PC-3 (cell line): ENCODE measurements around the gene C19orf53. TPM values are rescaled to one million over a fixed set of nuclear protein-coding genes. Genes with fewer than 3 reads are reported as not detected.

ENCODE experiments used
- ATAC-seq: fragments of 200-7000 bp; cut with Tn5 transposase; 2 replicates; pipeline ENCODE4 v1.9.1; 2020; ENCODE audit warnings: mild to moderate bottlenecking, moderate library complexity
- BruUV-seq: library from RNA; stranded (reverse); fragments of 400-500 nt; replicated peaks from 2 replicates; lab custom pipeline; 2021; lab: Mats Ljungman, UMichigan
- CTCF ChIA-PET: fragments of 300-600 bp; sonication (Branson Sonifier 250); formaldehyde crosslinking; loops from one replicate; lab custom pipeline; 2022; ENCODE audit warnings: antibody characterized with exemption; lab: Charles Lee
- POLR2A ChIA-PET: fragments of 300-600 bp; sonication (Branson Sonifier 250); formaldehyde crosslinking; loops from one replicate; lab custom pipeline; 2022; ENCODE audit warnings: antibody characterized with exemption; ENCODE audit not compliant: unreplicated experiment; lab: Charles Lee
- DNase-seq: peaks from one replicate; pipeline ENCODE4 v3.0.0-alpha.2; 2015
- H2AFZ ChIP-seq: fragments of 300-600 bp; sonication (generic); 2 replicates; pipeline ENCODE4 v1.6.0; 2016; ENCODE audit warnings: antibody characterized with exemption, low read length
- H3F3A ChIP-seq: fragments of 300-600 bp; sonication (generic); one replicate; pipeline ENCODE4 v1.6.0; 2017; ENCODE audit warnings: antibody characterized with exemption, low read length, control low read depth, mild to moderate bottlenecking; ENCODE audit not compliant: unreplicated experiment
- H3K27ac ChIP-seq: fragments of 300-600 bp; sonication (generic); 2 replicates; pipeline ENCODE4 v1.5.1; 2016; ENCODE audit warnings: mild to moderate bottlenecking, low read length
- H3K27me3 ChIP-seq: fragments of 300-600 bp; sonication (generic); 2 replicates; pipeline ENCODE4 v1.6.1; 2016; ENCODE audit warnings: low read length, mixed read lengths
- H3K36me3 ChIP-seq: fragments of 300-600 bp; sonication (generic); 2 replicates; pipeline ENCODE4 v1.6.1; 2016; ENCODE audit warnings: low read depth, mixed run types, low read length, mixed read lengths
- H3K4me1 ChIP-seq: fragments of 300-600 bp; sonication (generic); 2 replicates; pipeline ENCODE4 v1.5.1; 2016; ENCODE audit warnings: low read length; ENCODE audit not compliant: insufficient read depth
- H3K4me2 ChIP-seq: fragments of 300-600 bp; sonication (generic); 2 replicates; pipeline ENCODE4 v1.6.0; 2016; ENCODE audit warnings: low read length
- H3K4me3 ChIP-seq: fragments of 300-600 bp; sonication (generic); 2 replicates; pipeline ENCODE4 v1.5.1; 2016; ENCODE audit warnings: mild to moderate bottlenecking, low read length, mixed read lengths
- H3K79me2 ChIP-seq: fragments of 300-600 bp; sonication (generic); 2 replicates; pipeline ENCODE4 v1.6.1; 2017; ENCODE audit warnings: low read length, mixed read lengths
- H3K9ac ChIP-seq: fragments of 300-600 bp; sonication (generic); 2 replicates; pipeline ENCODE4 v1.6.0; 2016; ENCODE audit warnings: mild to moderate bottlenecking, low read length
- H3K9me2 ChIP-seq: fragments of 300-600 bp; sonication (generic); replicated peaks from 2 replicates; pipeline ENCODE4 v1.6.1; 2016; ENCODE audit warnings: mixed run types, low read length, mixed read lengths
- H3K9me3 ChIP-seq: fragments of 300-600 bp; sonication (generic); 2 replicates; pipeline ENCODE4 v1.6.1; 2016; ENCODE audit warnings: low read length, mixed read lengths
- H4K20me1 ChIP-seq: fragments of 300-600 bp; sonication (generic); 2 replicates; pipeline ENCODE4 v1.6.1; 2016; ENCODE audit warnings: low read length, mixed read lengths
- CTCF ChIP-seq: fragments of 300-600 bp; sonication (generic); conservative IDR thresholded peaks from 2 replicates; pipeline ENCODE4 v1.5.1; 2017; ENCODE audit warnings: antibody characterized with exemption, low read depth, mild to moderate bottlenecking, low read length
- EZH2 ChIP-seq: fragments of 300-600 bp; sonication (generic); IDR thresholded peaks from one replicate; pipeline ENCODE4 v1.6.1; 2017; ENCODE audit warnings: antibody characterized with exemption, mild to moderate bottlenecking, low read length; ENCODE audit not compliant: unreplicated experiment
- EZH2phosphoT487 ChIP-seq: fragments of 300-600 bp; sonication (generic); IDR thresholded peaks from 2 replicates; pipeline ENCODE4 v1.6.1; 2018; ENCODE audit warnings: mild to moderate bottlenecking, antibody characterized with exemption, low read length, borderline replicate concordance
- intact Hi-C: fragments of 100-400 bp; cut with micrococcal nuclease; formaldehyde crosslinking; loops from 2 replicates; pipeline ENCODE4 v1.9.0; 2023
- total RNA-seq: library from RNA; depleted of rRNA; stranded (reverse); fragments of >200 nt; gene quantifications from 2 replicates; pipeline ENCODE4 v1.2.3, GENCODE V29; 2014; rRNA removed

Gene C19orf53
- total RNA-seq, 1 experiment from 2014 or later = 341 TPM

GRCh38 chr19:13827656-13828055 is 53.4 kb downstream of the C19orf53 start:
- ATAC-seq = no peak
- Histone ChIP-seq H3K79me2 (no peaks in the 10 kb centered on the region), H3F3A (no peaks in the 10 kb centered on the region), H3K36me3 (no peaks in the 10 kb centered on the region; the same call in 1 of the 2 replicates), H3K4me1 (no peaks in the 10 kb centered on the region), H3K9me3 (no peaks in the 10 kb centered on the region), H4K20me1 (no peaks in the 10 kb centered on the region), H3K4me3 (no peak overlapping the region), H3K9me2 (no peaks in the 10 kb centered on the region), H3K9ac (no peak overlapping the region), H3K4me2 (no peak overlapping the region), H3K27me3 (no peaks in the 10 kb centered on the region), H3K27ac (no peak overlapping the region), H2AFZ (no peak overlapping the region)
- DNase-seq = no peak
- ChIA-PET POLR2A (interaction anchor here (0.6 to 0.7 kb wide), 2 partner anchors 11 to 20 kb away, joined by 3 to 13 read pairs; no protein-coding TSS in a partner anchor), CTCF (interaction anchor here (0.5 to 0.9 kb wide), 2 partner anchors 34 kb away, joined by 4 to 7 read pairs; no protein-coding TSS in a partner anchor)
- TF ChIP-seq CTCF = no peak
- TF ChIP-seq EZH2phosphoT487 = no peak
- TF ChIP-seq EZH2 = no peak
- no TSS peak for BruUV-seq
- intact Hi-C loops = loop anchor here (5.0 kb wide), 1 partner anchor 35 kb away; no protein-coding TSS in a partner anchor

Other genes starting within 250 kb of the C19orf53 start
- 85.2 and 140 TPM in 2 replicates for gene MRI1, start 9.9 kb upstream of the C19orf53 start, total RNA-seq
- 8.0 and 11.4 TPM in 2 replicates for gene ZSWIM4, start 21.0 kb downstream of the C19orf53 start, total RNA-seq
- gene NANOS3, start 102.7 kb downstream of the C19orf53 start, total RNA-seq = 1.7 TPM in 1 of 2 replicates, not detected in the other
- 5.4 and 6.0 TPM in 2 replicates for gene BRME1, start 131.7 kb downstream of the C19orf53 start, total RNA-seq
- gene CC2D1A, start 131.7 kb downstream of the C19orf53 start, total RNA-seq = 67.7 and 102 TPM in 2 replicates
- gene PODNL1, start 164.0 kb downstream of the C19orf53 start, total RNA-seq = 0.92 TPM in 1 of 2 replicates, not detected in the other
- 50.8 and 85.2 TPM in 2 replicates for gene DCAF15, start 178.1 kb downstream of the C19orf53 start, total RNA-seq
- gene RFX1, start 231.9 kb downstream of the C19orf53 start, total RNA-seq = 7.5 and 9.2 TPM in 2 replicates